A673 (cell line): ENCODE data around the gene MRPL40. TPM values are rescaled to one million over a fixed set of nuclear protein-coding genes. Genes with fewer than 3 reads are reported as not detected.
A peak's percentile ranks its signal among the peaks of the same experiment; 100 is the strongest.

ENCODE experiments used
- BruUV-seq: library from RNA; stranded (reverse); fragments of 400-500 nt; replicated peaks from 2 replicates; lab custom pipeline; 2021; lab: Mats Ljungman, UMichigan
- CTCF ChIA-PET: fragments of 300-600 bp; sonication (Branson Sonifier 250); formaldehyde crosslinking; loops from one replicate; lab custom pipeline; 2022; ENCODE audit warnings: antibody characterized with exemption; lab: Charles Lee
- POLR2A ChIA-PET: fragments of 300-600 bp; sonication (Branson Sonifier 250); formaldehyde crosslinking; loops from one replicate; lab custom pipeline; 2022; ENCODE audit warnings: antibody characterized with exemption; ENCODE audit not compliant: low non-redundant PET; lab: Charles Lee
- DNase-seq: peaks from one replicate; pipeline ENCODE4 v3.0.0-alpha.2; 2015; ENCODE audit warnings: low spot score
- H3K27ac ChIP-seq: fragments of 200-600 bp; sonication (generic); 2 replicates; pipeline ENCODE4 v1.5.1; 2016; ENCODE audit warnings: mixed run types, low read depth, mild to moderate bottlenecking, mixed read lengths, antibody characterized with exemption, low read length; ENCODE audit not compliant: poor library complexity, severe bottlenecking
- H3K27me3 ChIP-seq: fragments of 200-600 bp; sonication (generic); replicated peaks from 2 replicates; pipeline ENCODE4 v1.6.1; 2017; ENCODE audit warnings: mixed run types, low read depth, mild to moderate bottlenecking, mixed read lengths, antibody characterized with exemption, low read length; ENCODE audit not compliant: insufficient read depth, poor library complexity
- H3K36me3 ChIP-seq: fragments of 200-600 bp; sonication (generic); 2 replicates; pipeline ENCODE4 v1.6.1; 2016; ENCODE audit warnings: mixed run types, mild to moderate bottlenecking, mixed read lengths, antibody characterized with exemption, low read length; ENCODE audit not compliant: insufficient read depth, poor library complexity, severe bottlenecking
- H3K4me1 ChIP-seq: fragments of 200-600 bp; sonication (generic); 2 replicates; pipeline ENCODE4 v1.6.1; 2017; ENCODE audit warnings: mixed run types, mild to moderate bottlenecking, mixed read lengths, antibody characterized with exemption, low read length; ENCODE audit not compliant: insufficient read depth, poor library complexity, severe bottlenecking
- H3K4me3 ChIP-seq: fragments of 200-600 bp; sonication (generic); 2 replicates; pipeline ENCODE4 v1.5.1; 2016; ENCODE audit warnings: low read depth, mixed run types, mild to moderate bottlenecking, mixed read lengths, low read length; ENCODE audit not compliant: poor library complexity, severe bottlenecking
- H3K9me3 ChIP-seq: fragments of 200-600 bp; sonication (generic); 2 replicates; pipeline ENCODE4 v1.6.1; 2016; ENCODE audit warnings: mixed run types, low read depth, mild to moderate bottlenecking, mixed read lengths, antibody characterized with exemption, low read length; ENCODE audit not compliant: poor library complexity, severe bottlenecking
- CTCF ChIP-seq: fragments of 300-800, 200-600 bp; sonication (generic); conservative IDR thresholded peaks from 2 replicates; pipeline ENCODE4 v1.5.1; 2017; ENCODE audit warnings: low read depth, mild to moderate bottlenecking, antibody characterized with exemption, low read length, moderate library complexity, mixed read lengths
- EZH2 ChIP-seq: fragments of 200-600 bp; sonication (generic); IDR thresholded peaks from 2 replicates; pipeline ENCODE4 v1.6.1; 2017; ENCODE audit warnings: borderline replicate concordance, low read depth, mild to moderate bottlenecking, mixed read lengths, antibody characterized with exemption, low read length; ENCODE audit not compliant: poor library complexity, severe bottlenecking
- intact Hi-C: fragments of 100-400 bp; cut with micrococcal nuclease; formaldehyde crosslinking; loops from one replicate; pipeline ENCODE4 v1.10.0; 2022; ENCODE audit not compliant: unreplicated experiment
- total RNA-seq: library from RNA; stranded (reverse); gene quantifications from 2 replicates; pipeline ENCODE4 v1.2.3, GENCODE V29; 2021

The MRPL40 gene
- total RNA-seq, 1 experiment from 2014 or later = 21.9 TPM

- Histone ChIP-seq H3K4me1 (no peaks in the 10 kb centered on the region), H3K27ac (peak overlapping the region; percentile 86), H3K36me3 (peaks cover 6% of the 10 kb centered on the region), H3K9me3 (no peaks in the 10 kb centered on the region), H3K27me3 (no peaks in the 10 kb centered on the region), H3K4me3 (peak overlapping the region; percentile 89)
- TF ChIP-seq EZH2 (no peak), CTCF (no peak)
- ChIA-PET CTCF (no interaction called here), POLR2A (no interaction called here)
- intact Hi-C loops = loop anchor here (5.0 kb wide), 1 partner anchor 286 kb away; no protein-coding TSS in a partner anchor
- no TSS peak for BruUV-seq
- peak; percentile 23 for DNase-seq
These were observed 1.3 kb upstream of the MRPL40 start for GRCh38 chr22:19430890-19431541.

GRCh38 chr22:19431649-19432132 lies 654 bp upstream of the MRPL40 start, which contains the start of gene HIRA:
HIRA (minus strand) TSS chr22:19431733; CDS start chr22:19431476, 257 bp downstream.
- ChIA-PET POLR2A (no interaction called here), CTCF (interaction anchor here (0.6 kb wide), 1 partner anchor 1485 kb away, joined by 3 read pairs; the partner anchor contains the start of gene CRKL)
- Histone ChIP-seq H3K36me3 (peaks cover 6% of the 10 kb centered on the region), H3K4me3 (peak within 1 kb of the TSS; percentile 89), H3K4me1 (no peaks in the 10 kb centered on the region), H3K27me3 (no peaks in the 10 kb centered on the region), H3K27ac (peak within 1 kb of the TSS; percentile 99), H3K9me3 (no peaks in the 10 kb centered on the region)
- TF ChIP-seq EZH2 (no peak), CTCF (no peak)
- DNase-seq = peak; percentile 86
- BruUV-seq = no TSS peak
- intact Hi-C loops = loop anchor here (2.0 to 5.0 kb wide), 2 partner anchors 47 to 286 kb away; partner anchors contain the start of genes CDC45 and UFD1

- intact Hi-C loops = loop anchor here (5.0 kb wide), 1 partner anchor 283 kb away; no protein-coding TSS in a partner anchor
- CTCF ChIA-PET = no interaction called here
- POLR2A ChIA-PET = interaction anchor here (0.6 kb wide), 1 partner anchor 99 kb away, joined by 9 read pairs; no protein-coding TSS in a partner anchor
These were observed 2.1 kb downstream of the MRPL40 start for GRCh38 chr22:19434401-19434800.

More at GRCh38 chr22:19434401-19434800, 2.1 kb downstream of the MRPL40 start:
- no peak for DNase-seq
- Histone ChIP-seq H3K4me3 (no peak overlapping the region), H3K36me3 (peaks cover 6% of the 10 kb centered on the region), H3K4me1 (no peaks in the 10 kb centered on the region), H3K27me3 (no peaks in the 10 kb centered on the region), H3K27ac (no peak overlapping the region), H3K9me3 (no peaks in the 10 kb centered on the region)
- no TSS peak for BruUV-seq
- TF ChIP-seq EZH2 (no peak), CTCF (no peak)
